ENCODE results near the gene RNF157. TPM values are rescaled to one million over a fixed set of nuclear protein-coding genes. Genes with fewer than 3 reads are reported as not detected.
A peak's percentile ranks its signal among the peaks of the same experiment; 100 is the strongest.

Gene RNF157
- total and polyA plus RNA-seq, 9 of the 15 experiments (the other 6 are each of a cell fraction or from before 2014, with no cell fraction given) = 8.1 to 31.7 (median 20.8) TPM

DNA sequence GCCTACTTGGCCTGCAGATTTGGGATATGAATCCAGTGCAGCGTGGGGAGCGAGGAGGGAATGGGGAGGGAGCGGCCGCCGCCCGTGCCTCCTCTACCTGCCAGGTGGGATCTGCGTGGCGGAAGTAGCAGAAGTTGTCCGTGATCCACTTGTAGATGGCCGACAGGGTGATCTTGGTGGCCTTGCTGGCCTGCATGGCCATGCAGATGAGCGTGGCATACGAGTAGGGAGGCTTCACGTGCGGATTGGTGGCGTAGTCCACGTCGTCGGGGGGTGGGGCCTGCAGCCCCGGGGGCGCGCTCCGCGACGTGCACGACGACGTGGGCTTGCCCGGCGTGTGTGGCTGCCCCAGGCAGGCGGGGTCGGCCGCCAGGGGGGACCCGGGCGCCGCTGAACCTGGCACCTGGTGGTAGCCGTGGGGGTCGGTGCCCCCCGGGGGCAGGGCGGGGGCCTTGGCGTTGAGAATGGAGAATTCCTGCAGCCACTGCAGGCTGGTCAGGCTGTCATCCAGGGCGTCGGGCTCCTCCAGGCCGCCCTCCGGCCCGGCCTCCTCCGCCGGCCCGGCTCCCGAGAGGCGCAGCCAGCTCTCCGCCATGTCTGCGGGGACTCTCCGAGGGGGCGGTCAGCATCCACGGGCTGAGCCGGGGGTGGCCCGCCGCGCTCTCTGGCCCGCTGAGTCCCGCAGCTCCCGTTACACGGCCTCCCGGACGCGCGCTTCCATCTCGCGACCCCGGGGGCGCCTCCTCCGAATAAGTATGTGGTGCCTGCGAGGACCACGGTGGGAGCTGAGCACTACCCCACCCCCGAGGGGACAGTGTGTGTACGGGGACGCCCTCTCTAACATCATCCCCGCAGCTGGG, 100.3 kb downstream of the RNF157 start (continued):
- TF ChIP-seq, protein P1, sequence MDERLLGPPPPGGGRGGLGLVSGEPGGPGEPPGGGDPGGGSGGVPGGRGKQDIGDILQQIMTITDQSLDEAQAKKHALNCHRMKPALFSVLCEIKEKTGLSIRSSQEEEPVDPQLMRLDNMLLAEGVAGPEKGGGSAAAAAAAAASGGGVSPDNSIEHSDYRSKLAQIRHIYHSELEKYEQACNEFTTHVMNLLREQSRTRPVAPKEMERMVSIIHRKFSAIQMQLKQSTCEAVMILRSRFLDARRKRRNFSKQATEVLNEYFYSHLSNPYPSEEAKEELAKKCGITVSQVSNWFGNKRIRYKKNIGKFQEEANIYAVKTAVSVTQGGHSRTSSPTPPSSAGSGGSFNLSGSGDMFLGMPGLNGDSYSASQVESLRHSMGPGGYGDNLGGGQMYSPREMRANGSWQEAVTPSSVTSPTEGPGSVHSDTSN (CRISPR knock-in tag; IDR thresholded peaks at IDR 0.05; ENCODE audit: low read depth) = no peak
- TF ChIP-seq, protein P1 (tag; conservative IDR thresholded peaks at IDR 0.05; ENCODE audit: low read depth) = no peak
- no peak for TF ChIP-seq ZNF175 (CRISPR knock-in tag; IDR thresholded peaks at IDR 0.05; ENCODE audit: low read depth)
- TF ChIP-seq ZBTB1 (CRISPR knock-in tag; IDR thresholded peaks at IDR 0.05; ENCODE audit: borderline replicate concordance, low read depth) = no peak
- TF ChIP-seq, protein P2, sequence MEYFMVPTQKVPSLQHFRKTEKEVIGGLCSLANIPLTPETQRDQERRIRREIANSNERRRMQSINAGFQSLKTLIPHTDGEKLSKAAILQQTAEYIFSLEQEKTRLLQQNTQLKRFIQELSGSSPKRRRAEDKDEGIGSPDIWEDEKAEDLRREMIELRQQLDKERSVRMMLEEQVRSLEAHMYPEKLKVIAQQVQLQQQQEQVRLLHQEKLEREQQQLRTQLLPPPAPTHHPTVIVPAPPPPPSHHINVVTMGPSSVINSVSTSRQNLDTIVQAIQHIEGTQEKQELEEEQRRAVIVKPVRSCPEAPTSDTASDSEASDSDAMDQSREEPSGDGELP (CRISPR knock-in tag; IDR thresholded peaks at IDR 0.05; ENCODE audit: borderline replicate concordance) = no peak
- no peak for TF ChIP-seq ZC3H8 (IDR thresholded peaks at IDR 0.05)
- no peak for TF ChIP-seq THAP7 (CRISPR knock-in tag; IDR thresholded peaks at IDR 0.05)
- no peak for TF ChIP-seq PHF20 (IDR thresholded peaks at IDR 0.05; ENCODE audit: partially characterized antibody)
- TF ChIP-seq POLR2G (IDR thresholded peaks at IDR 0.05; ENCODE audit: low read depth, low read length) = peak; percentile 43; the same call in 1 of the 2 replicates
- TF ChIP-seq TOE1 (IDR thresholded peaks at IDR 0.05; ENCODE audit: borderline replicate concordance) = no peak
- TF ChIP-seq TOE1 (CRISPR knock-in tag; IDR thresholded peaks at IDR 0.05; ENCODE audit: borderline replicate concordance, low read depth) = no peak
